Dermis blood vessel endothelial cell (primary cell): ENCODE measurements around the gene APCDD1. TPM values are rescaled to one million over a fixed set of nuclear protein-coding genes. Genes with fewer than 3 reads are reported as not detected.
A peak's percentile ranks its signal among the peaks of the same experiment; 100 is the strongest.

Experiments
- DNase-seq: peaks from one replicate; pipeline ENCODE4 v3.0.0; 2010
- total RNA-seq: library from RNA; depleted of rRNA; stranded (reverse); fragments of >200 nt; gene quantifications from 2 replicates; pipeline ENCODE4 v1.2.3, GENCODE V29; 2014

The APCDD1 gene
- 0.14 and 0.34 TPM in 2 replicates for total RNA-seq

DNA sequence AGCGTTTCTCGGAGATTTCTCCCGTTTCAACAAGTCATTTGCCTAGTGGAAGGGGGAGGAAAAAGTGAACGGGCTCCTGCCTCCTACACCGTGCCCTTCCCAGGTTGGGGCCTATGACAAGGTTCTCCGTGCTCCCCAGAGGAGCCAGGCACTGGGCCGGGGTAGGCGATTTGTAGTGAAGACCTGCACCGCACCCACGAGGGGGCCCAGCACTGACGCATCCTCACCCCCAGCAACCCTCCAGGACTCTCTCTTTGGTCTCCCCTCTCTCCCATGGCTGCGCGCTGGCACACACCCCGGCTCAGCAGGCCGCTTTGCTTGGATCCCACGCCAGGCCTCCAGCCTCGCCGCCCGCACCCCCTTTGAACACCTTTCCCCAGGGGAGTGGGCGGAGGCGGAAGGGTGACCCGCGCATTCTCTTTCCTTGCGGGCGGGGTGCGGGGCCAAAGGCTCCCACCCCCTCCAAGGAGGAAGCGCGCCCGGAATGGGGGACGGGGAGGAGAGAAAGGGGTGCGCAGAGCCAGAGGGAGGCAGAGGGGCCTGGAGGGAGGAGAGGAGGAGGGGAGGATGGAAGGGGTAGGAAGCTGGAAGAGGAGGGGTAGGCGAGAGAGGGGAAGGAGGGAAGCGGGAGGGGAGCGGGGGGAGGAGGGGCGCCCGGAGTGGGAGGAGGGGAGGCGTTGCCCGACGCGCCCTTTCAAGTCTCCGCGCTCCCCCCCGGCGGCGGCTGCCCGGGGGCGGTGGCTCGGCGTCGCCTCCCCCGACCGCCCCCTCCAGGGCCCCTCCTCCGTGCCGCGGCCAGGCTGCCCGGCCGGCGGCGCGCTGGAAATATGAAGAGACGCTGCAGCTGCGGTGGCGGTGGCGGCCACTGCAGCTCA lies at the start of gene APCDD1:
Gene APCDD1, plus strand, starts transcription at position 830 of the 875 bp plus-strand sequence. CDS start 347 bp downstream, outside the sequence.
- peak; percentile 17 for DNase-seq

GRCh38 chr18:10405014-10405493 lies 49.4 kb upstream of the APCDD1 start:
- no peak for DNase-seq

DNA sequence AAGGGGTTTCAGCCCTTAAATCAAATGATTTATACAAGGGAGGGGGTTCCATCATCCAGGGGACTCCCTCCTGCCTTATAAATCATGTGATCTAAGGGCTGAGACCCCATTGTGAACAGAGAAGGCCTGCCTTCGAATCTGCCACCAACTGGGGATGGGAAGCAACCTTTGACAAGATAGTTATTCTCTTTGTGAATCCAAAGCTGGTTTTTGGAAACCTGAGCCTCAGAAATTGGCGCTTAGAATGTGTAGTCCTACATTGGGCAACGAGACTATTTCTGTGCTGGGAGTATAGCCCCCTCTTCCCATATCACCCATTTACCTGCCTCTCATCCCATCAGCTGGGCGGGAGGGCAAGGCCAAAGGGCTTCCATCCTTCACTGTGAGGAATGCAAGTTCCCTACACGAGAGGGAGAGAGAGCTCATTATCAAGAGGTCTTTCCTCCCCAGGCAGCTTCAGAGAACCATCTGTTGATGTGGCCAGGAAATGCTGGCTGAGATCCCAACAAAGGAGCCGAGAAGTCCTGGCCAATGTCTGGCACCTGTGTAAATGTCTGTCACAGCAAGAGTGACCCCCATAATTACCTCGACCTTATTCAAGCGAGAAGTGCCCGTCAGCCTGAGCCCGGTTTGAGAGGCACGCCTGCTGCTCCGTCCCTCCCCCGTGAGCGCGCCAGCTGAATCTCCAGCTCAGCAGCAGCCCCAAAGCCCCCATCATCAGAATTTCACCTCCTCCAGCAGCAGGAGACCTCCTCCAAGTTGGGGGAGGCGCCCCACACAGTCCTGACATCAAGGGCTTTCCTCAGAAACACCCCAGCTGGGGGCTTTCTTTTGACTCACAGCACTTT lies 48.4 kb upstream of the APCDD1 start:
- DNase-seq: peak; percentile 26

DNA sequence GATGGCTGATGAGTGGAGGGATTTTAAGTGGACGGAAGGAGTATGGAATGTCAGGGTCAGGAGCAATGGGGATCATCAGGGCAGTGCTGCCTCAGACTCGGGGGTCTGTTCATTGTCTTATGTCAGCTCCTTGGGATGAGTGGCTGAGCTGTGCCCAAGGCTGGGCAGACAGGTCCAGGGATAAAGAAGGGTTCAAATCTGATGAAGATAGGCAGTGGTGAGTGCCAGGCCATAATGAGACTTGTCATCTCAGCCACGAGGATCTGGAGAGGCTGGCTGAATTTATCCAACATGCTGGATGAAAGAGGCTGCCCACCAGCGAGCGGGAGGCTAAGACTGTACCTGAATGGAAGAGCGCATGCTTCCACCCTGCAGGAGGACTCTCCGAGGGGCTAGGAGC lies 46.3 kb upstream of the APCDD1 start:
- no peak for DNase-seq

DNA sequence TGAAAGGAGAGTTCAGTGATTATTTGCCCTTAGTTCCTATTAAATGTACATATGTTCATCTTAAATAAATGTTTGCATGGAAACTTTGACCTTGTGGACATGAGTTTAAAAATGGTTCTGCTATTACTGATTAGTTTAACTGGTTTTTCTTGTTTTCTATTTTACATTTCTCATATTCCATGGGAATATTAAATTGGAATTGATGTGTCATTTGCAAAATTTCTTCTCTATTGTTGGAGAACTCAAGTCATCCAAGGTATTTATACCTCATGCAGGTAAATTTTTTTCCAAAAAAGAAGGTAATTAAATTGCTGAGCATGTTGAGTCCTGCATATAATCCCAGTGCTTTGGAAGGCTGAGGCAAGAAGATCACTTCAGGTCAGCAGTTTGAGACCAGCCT lies 45.4 kb upstream of the APCDD1 start:
- no peak for DNase-seq

DNA sequence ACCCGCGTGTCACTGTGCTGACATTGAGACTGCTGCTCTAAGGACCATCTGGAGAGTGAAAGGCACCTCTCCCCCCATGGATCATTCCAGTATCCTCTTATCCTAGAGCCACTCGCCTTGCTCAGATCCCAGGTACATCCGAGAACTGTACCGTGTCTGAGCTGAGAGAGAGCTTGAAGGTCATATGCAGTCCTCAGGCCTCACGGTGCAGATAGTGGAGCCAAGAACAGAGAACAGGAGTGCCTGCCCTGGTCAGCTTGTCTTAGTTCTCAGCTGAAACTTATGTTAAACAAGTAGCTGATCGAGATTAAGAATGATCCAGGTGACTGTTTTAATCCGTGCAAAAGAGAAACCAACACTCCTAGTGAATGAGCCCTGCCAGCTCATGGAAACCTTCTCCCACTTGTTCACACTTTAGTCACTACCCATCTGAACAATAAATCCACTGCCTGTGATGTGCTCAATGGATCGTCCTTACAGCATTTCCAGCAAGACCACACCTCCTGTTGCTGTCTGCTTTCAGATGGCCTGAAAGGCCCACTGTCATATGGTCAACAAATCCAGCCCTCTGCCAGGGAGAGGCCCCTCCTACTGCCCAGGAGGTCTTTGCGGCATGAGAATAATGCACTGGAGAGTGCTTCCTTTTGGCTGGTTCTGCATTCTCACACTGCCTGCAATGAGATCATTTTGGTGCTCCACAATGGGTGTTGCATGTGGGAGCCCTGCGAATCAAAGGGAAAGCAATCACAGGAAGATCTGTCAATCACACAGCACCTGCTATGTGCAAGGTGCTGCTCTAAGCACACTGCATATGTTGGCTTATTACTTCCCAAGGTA lies 43.7 kb upstream of the APCDD1 start:
- no peak for DNase-seq

DNA sequence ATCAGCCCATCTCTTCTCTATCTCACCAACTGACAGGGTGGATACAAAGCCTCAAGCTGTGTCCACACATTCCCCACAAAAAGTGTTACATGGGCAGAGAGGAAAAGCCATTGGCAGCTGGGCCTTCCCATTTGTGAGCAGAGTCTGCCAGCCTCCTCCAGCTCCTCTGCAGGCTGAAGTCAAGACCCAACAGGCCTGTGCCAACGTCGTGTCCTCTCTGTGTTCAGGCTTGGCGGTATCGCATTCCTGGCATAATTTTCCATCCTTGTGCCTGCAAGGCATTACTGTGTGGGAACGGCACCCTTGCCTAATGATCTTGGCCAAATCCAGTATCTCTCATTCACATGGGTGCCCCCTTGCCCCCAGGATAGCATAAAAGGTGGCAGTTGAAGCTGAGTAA lies 41.5 kb upstream of the APCDD1 start:
- no peak for DNase-seq

DNA sequence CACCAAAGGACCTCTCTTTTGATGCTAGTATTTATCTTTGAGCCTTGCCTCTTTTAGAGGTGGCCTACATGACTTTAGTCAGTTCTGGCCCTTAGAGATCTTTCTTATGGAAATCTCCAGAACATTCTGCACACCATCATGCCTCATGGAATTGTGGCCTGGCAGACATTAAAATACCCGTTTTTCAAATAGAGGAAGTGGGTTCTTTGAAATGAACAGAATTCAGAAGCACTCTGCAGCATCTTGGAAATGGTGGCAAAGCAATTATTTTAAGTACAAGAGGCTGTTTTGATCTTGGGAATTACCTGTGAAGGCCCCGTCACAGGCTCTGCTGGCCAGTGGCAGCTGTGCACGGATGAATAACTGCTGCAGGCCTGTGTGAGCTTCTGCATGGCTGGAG lies 40.7 kb upstream of the APCDD1 start:
- no peak for DNase-seq

- no peak for DNase-seq
Measured at GRCh38 chr18:10414293-10414842, 40.1 kb upstream of the APCDD1 start.

DNA sequence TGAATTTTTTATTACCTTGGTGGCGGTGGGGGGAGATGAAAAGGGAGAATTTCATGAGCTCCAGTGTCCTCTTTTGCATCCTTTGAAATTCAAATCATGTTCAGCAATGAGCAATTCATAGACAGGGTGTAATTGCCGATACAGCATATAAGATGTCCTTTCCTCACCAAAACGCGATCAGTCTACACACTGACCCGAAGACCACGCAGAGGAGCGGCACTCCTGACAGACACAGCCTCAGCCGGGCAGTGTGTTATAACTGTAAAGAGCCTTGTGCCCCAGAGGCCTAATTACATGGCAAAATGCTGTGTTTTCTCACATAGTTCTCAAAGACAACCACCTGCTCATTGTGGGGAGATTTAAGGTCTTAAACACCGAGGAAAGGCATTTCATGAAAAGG lies 38.4 kb upstream of the APCDD1 start:
- no peak for DNase-seq

DNA sequence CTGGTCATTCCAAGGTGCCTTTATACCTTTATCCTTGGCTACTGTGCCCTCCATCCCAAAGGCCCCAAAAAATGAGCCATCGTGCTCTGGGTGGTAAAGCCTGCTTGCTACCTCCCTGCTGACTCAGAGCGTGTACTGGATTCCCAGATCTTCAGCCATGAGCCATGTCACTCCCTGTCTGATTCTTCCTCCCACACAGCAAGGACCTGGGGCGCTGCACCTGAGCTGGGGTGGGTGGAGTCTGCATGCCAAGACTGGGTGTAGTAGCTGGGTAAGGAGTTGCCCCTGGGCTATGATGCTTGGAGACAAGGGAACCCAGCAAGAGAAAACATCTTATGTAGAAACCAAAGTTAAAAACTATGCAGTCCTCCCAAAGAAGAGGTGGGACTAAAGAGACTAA lies 37.2 kb upstream of the APCDD1 start:
- DNase-seq: no peak

GRCh38 chr18:10417664-10418063 lies 36.8 kb upstream of the APCDD1 start:
- no peak for DNase-seq

- DNase-seq: no peak
Measured at GRCh38 chr18:10418836-10419235, 35.6 kb upstream of the APCDD1 start.

DNA sequence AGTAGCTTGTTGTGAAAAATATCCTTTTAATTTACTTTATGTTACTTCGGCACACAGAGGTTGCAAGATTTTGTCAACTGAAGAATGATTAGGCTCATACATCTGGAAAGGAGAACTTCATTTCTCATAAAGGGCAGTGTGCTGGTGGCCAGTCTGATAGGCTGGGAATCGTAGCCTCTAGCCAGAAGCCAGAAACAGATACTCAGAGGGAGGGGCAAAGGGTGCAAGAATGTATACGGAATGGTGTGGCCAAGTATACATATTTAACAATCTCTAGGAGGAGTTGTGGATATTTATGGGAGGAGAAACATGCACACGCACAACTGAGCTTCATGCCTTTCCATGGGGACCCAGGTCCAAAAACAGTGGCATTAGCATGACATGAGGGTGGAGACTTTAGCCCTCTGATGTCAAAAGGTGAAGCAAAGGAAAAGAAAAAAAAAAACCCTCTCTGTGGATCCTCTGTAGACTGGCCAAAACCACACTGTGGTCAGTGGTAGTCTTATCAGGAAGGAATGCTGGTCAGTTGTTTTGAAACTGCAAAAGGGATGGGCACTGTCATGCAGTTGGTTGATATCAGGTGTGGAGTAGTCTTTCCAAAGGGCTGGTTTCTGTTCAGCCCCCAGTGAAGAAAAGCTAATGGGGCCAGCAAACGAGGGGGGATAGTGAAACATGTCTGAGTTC lies 34.9 kb upstream of the APCDD1 start:
- no peak for DNase-seq

GRCh38 chr18:10420561-10421352 lies 33.7 kb upstream of the APCDD1 start:
- no peak for DNase-seq

- DNase-seq: no peak
Measured at GRCh38 chr18:10421859-10422258, 32.6 kb upstream of the APCDD1 start.

- DNase-seq: no peak
Measured at GRCh38 chr18:10422731-10423130, 31.7 kb upstream of the APCDD1 start.

DNA sequence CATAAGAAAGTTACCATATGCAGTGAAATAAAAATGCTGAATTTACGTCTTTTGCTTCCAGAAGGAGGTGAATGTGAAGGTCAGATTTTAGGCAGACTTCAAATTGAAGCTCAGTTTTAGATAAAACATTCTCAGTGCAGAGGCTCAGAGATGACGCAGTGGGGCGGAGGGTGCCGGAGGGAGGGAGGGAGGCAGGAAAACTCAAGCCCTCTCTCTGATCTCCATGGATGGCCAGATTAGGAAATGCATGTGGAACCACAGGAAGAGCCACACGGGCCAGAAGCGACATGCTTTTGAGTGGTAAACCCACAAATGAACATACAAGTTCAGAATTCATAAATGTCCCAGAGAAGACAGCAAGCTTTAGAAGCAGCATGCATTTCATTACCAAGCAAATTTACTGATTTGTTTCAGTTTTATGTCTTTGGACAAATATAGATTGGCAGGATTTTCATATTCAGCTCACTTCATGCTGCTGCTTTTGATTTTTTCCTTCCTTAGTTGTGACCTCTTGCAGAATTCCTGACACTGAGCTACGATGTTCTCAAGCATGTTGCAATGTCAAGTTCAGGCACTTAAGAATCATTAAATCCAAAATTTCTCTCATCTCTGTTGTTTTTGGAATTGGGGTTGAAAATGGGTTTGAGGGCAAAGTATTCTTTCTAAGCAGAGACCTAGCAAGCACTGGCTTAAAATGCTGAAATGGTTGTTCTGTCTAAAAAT lies 29.7 kb upstream of the APCDD1 start:
- DNase-seq: no peak

DNA sequence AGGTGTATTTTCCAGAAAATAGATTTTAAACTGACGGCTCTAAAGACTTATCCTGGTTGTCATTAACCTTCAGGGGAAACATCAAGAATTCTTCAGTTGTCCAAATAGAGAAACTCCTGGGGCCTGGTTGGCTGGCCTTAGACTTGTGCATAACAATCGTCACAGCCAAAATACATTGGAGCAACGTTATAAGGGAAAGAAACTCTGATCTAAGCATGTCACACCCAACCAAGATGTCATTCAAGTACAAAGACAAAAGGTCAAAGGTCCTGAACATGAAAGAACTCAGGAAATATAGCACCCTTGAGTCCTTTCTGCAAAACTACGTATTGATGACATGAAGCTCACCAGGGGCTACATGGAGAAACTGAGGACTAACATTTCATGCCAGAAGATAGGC lies 23.8 kb upstream of the APCDD1 start:
- no peak for DNase-seq

- DNase-seq: no peak
Measured at GRCh38 chr18:10431680-10432079, 22.8 kb upstream of the APCDD1 start.
